Inflammatory macrophage treated with lipopolysaccharide for 1 hour (primary cell): ENCODE results near the gene NCBP2.
A peak's percentile ranks its signal among the peaks of the same experiment; 100 is the strongest.

Experiments used
- DNase-seq, 2 donors: peaks; one replicate each; pipeline ENCODE4 v3.0.0-alpha.2; 2020 to 2022

Gene NCBP2

DNA sequence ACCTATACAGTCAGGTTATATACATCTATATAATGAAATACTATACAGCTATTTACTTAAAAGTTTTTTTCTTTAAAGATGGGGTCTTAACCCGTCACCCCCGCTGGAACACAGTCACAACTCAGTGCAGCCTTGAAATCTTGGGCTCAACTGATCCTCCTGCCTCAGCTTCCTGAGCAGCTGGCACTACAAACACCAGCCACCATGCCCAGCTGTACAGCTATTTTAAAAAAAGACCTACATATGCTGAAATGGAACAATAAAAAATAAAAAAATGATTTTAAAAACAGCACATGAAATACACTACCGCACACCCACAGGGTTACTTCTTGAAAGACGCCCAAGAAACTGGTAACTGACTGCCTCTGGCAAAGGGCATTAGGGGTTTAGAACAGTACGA, 3.8 kb downstream of the NCBP2 start:
- DNase-seq: no peak

DNA sequence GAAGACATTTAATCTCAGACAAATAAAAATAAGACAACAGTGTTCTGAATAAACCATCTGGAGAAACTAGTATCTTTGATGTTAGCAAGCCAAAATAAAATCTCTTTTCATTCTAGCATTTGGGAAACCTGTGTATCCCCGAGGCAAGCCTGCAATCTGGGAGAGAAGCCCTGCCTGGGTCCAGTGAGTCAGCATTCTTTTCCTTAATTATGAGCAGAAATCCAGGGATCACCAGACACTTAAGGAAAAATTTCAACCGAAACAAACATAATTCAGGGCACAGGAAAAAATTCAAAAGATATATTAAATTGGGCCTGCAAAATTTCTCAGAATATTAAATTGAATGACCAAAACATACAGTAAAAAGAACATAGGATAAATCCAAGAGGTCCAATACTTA, 4.2 kb downstream of the NCBP2 start:
- no peak for DNase-seq

DNA sequence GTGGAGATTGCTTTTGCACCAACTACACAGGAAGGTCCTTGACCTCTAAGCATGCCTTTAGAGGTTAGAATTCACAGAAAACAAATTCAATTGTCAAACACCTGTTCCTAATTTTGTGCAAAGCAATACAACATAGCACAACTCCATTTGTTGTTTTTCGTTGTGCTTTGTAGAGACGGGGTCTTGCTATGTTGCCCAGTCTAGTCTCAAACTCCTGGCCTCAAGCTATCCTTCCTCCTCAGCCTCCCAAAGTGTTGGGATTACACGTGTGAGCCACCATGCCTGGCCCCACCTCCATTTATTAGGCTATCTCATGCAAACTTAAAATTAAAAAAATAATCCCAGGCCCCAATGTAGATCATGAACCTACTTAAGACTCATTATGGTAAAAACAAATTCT, 6.0 kb downstream of the NCBP2 start:
- DNase-seq: no peak

DNA sequence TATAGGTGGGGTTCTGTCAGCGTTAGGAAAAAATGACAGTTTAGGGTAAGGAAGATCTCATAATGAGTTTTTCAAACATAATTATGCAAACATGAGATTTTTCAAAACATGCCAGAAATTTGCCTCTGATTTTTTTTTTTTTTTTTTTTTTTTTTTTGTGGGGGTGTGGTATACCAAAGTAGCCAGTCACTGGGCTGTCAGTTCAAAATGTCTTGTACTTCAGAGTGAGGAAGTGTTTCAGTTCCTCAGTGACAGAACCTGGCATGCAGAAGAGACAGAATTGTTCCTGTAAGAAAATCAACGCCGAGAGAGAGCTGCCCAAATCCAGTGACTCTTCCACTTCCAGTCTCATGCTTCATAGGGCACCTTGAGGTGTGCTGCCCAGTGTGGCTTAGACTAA, 9.7 kb downstream of the NCBP2 start:
- peak; percentile 28 to 33 for DNase-seq

DNA sequence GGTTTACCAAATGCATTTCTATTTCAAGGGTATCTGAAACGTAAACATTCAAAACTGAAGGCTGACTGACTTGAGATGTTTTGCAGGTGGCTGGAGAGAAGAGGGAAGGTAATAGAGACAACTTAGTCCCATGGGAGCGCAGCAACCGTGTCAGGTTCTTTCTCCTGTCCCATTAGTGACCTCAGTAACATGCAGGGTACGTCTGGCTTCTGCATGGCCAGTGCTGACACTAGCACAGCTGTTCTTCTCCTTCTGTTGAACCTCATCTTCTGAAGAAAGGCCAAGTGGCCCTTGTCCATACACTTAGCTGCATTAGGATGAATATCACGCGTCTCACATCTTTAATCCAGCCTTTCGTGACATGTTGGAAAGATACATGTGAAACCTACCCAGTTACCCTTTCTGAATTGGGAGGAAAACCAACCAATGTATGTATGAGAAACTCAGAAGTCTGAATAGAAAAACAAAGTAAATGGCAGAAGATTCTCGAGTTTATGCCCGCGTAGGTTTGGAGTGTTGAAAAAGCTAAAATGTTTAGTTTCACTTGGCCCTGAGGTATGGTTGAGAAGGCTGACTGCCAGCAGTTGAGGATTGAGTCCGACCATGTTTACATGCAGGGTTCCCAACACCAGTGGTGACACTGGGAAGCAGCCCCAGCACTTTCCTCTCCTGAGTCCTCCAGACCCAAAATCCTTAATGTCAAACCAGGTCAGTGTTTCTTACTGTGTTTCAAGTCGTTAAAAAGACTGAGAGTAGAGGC, 10.3 kb downstream of the NCBP2 start:
- no peak for DNase-seq

DNA sequence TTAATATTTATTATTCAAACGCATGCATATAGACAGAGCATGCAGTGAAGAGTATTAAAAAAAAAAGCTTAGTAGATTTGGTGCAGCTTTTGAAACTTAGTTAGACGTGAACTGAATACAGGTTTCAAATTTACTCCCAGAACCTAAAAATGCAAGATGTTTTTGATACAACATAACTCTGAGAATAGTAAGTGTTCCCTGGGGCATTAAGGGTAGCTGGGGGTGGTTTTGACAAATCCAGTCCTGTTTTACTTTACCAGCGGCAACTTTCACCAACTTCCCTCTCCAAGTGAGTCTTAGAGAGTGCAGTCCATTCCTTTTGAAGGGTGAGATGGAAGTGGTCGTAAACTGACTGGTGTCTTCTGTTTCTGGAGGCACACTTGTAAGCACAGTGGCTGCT, 11.2 kb downstream of the NCBP2 start:
- DNase-seq: no peak

DNA sequence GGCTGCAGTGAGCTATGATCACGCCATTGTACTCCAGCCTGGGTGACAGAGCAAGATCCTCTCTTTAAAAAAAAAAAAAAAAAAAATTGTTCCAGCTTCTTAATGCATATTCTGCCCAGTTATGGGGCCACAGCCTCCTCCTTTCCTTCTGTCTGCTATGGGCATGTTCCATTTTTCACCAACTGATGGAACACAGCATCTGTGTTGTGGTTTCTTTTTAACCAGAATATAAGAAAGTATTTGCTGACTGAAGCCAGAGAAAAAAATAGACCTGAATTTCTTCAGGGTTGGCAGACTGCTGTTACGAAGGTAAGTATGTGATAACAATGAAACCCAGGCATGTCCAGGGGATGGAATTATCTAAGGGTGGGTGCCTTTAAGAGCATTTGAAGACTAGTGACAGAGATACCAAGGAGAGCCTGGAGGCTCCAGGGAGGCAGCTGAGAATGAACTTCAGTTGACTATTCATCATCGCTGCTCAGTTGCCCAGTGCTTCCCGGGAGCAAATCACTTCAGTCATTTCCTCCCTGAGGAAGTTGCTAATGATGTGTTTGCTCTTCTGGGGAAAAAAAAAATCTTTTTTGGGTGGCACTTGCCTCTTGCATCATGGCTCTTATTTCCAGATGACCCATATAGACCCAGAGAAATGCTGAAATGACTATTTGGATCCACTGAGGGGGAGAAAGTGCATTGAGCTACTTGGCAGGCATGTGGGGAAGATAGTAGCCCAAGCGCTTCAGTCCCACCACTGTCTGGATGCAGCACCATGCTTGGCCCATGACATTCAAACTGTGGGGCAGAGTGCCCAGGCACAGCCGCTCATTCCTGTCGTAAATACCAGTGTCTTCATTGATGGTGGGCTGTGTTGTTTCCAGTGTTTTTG, 14.5 kb downstream of the NCBP2 start:
- no peak for DNase-seq

DNA sequence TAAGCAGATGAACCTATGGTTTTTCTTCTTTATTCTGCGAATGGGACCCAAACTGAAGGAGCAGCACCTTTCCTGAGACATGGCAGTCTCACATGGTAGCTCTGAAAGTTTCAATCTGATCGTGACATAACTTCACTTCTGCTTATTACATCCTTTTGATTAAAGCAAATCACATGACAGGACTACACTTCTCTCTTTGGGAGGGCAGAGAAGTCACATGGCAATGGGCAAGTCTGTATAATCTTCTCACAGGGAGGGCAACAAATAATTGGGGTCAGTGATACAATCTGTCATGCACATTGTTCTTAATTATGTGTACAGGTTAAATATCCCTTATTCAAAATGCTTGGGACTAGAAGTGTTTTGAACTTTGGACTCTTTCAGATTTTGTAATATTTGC, 21.6 kb downstream of the NCBP2 start:
- DNase-seq: peak; percentile 58 to 79

DNA sequence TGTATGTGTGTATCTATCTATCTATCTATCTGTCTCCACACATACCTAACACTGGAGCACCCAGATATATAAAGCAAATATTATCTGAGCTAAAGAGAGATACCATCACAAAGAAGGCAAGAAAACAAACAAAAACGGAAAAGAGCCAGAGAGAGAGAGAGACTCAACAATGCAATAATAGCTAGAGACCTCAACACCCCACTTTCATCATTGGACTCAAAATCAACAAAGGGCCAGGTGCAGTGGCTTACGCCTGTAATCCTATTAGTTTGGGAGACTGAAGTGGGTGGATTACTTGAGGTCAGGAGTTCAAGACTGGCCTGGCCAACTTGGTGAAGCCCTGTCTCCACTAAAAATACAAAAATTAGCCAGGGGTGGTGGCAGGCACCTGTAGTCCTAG, 23.4 kb downstream of the NCBP2 start:
- DNase-seq: no peak

DNA sequence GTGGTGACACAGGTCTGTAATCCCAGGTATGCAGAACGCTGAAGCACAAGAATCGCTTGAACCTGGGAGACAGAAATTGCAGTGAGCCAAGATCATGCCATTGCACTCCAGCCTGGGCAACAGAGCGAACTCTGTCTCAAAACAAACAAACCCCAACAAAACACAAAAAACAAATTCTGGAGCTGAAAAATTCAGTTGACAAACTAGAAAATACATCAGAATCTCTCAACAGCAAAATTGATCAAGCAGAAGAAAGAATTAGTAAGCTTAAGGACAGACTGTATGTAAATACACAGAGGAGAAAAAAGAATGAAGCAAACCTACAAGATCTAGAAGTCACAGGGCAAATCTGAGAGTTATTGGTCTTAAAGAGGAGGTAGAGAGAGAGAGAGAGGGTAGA, 25.3 kb downstream of the NCBP2 start:
- DNase-seq: no peak

DNA sequence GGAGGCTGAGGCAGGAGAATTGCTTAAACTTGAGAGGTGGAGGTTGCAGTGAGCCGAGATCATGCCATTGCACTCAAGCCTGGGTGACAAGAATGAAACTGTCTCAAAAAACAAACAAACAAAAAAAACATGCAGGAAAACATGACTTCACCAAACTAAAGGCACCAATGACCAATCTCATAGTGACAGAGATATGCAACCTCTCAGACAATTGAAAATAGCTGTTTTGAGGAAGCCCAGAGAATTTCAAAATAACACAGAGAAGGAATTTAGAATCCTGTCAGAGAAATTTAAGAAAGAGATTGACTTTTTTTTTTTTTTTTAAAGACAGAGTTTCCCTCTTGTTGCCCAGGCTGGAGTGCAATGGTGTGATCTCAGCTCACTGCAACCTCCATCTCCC, 26.1 kb downstream of the NCBP2 start:
- DNase-seq: peak; percentile 50 to 73

DNA sequence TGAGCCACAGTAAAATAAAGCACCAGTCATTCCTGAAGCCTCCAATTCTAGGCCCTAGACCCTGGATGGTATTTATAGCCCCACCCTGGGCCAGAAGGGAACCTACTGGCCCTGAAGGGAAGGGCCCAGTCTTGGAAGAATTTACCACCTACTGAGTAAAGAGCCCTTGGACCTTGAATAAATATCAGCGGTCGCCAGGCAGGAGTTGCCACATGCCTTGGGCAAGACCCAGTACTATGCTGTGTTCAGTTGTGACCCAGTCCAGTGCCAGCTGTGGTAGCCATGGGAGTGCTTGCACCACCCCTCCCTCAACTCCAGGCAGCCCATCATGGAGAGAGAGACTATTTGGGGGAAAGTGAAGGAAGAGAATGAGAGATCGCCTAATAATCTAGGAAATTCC, 27.0 kb downstream of the NCBP2 start:
- DNase-seq: no peak

DNA sequence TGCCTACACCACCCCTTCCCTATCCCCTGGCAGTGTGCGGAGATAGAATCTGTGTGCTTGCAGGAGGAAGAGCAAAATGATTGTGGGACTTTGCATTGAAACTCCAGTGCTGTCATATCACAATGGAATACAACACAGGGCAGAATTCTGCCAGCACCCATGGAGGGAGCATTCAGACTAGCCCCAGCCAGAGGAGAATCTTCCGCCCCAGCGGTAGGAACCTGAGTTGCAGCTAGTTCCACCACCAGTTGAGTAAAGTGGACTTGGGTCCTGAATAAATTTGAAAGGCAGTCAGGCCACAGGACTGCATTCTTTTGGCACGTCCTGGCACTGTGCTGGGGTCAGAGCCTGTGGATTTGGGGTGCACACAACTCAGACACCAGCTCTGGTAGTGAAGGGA, 27.5 kb downstream of the NCBP2 start:
- no peak for DNase-seq

DNA sequence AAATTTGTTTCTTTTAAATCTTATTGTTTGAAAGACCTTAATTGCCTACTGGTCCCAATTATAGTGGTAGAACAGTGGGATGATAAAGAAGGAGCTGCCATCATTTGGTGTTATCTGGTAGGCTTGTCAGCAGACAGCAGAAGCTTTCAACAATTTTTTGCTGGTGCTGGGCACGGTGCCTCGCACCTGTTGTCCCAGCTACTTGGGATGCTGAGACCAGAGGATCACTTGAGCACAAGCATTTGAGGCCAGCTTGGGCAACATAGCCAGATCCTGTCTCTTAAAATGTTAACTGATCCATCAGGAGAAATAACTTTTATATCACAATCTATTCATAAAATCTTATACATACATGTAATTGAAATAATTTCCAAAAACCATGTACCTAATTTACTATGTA, 38.6 kb downstream of the NCBP2 start:
- DNase-seq: no peak

DNA sequence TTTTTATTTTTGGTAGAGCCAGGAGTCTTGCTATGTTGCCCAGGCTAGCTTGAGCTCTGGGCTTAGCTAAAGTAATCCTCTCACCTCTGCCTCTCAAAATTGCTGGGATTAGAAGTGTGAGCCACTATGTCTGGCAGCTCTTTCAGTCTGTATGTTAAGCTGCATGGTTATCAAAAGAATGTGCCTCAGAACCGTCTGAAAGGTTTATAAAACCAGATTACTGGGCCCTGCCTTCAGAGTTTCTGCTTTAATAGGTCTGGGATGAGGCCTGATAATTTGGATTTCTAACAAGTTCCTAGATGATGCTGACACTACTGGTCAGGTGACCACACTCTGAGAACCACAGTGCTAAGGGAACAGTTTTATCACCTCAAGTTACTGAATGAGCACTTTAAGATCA, 40.0 kb downstream of the NCBP2 start:
- DNase-seq: no peak

DNA sequence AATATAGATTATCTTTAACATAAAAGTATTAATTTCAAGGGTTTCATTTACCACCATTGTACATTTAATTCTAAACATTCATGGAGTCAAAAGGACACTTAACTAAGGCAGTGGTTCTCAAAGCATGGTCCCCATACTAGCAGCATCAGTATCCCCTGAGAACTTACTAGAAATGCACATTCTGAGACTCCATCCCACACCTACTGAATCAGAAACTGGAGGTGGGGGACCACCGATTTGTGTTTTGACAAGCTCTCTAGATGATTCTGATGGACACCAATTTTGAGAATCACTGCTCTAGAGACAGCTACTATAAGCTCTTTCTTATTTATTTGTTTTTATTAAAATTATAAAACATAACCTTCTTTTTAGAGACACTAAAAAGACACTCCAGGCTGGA, 40.6 kb downstream of the NCBP2 start:
- DNase-seq: no peak

DNA sequence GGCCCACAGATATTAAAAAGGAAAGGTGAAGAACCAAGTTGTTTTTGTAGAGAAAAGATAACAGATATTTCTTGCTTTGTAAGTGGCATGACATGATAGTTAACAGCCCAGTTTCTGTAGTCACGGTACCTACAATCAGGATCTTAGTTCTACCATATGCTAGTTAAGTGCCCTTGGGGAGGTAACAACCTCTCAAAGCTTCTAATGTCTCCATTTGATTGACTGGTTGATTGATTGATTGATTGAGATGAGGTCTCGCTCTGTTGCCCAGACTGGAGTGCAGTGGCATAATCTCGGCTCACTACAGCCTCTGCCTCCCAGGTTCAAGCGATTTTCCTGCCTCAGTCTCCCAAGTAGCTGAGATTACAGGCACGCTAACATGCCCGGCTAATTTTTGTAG, 46.1 kb downstream of the NCBP2 start:
- no peak for DNase-seq

DNA sequence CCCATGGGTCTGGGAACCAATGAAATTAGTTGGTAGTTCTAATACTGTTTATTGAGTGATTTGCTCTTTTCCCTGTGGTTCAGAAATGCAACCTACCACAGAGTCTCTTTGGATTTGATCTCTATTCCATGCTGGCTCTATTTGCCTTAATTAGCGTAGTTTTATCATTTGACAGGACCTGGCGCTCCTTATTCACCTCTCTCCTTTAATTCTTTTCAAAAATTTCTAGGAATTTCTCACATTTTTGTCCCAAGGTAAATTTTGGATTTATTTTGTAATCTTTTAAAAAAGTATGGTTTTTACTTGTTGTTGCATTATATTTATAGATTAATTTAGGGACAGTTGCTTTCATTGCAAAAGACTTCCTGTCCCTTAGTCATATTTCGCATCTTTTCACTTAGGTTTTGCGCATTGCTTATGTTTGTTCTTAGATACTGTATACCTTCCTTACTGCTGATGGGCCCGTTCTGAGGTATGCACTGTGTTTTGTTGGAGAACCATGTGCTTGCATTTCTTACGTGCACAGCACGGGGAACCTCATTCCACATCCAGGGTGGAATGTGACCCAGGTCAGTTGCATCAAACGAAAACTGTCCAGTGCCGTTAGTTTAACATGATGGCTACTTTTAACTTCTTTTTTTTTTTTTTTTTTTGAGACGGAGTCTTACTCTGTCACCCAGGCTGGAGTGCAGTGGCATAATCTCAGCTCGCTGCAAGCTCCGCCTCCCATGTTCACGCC, 47.6 kb downstream of the NCBP2 start:
- DNase-seq: no peak

DNA sequence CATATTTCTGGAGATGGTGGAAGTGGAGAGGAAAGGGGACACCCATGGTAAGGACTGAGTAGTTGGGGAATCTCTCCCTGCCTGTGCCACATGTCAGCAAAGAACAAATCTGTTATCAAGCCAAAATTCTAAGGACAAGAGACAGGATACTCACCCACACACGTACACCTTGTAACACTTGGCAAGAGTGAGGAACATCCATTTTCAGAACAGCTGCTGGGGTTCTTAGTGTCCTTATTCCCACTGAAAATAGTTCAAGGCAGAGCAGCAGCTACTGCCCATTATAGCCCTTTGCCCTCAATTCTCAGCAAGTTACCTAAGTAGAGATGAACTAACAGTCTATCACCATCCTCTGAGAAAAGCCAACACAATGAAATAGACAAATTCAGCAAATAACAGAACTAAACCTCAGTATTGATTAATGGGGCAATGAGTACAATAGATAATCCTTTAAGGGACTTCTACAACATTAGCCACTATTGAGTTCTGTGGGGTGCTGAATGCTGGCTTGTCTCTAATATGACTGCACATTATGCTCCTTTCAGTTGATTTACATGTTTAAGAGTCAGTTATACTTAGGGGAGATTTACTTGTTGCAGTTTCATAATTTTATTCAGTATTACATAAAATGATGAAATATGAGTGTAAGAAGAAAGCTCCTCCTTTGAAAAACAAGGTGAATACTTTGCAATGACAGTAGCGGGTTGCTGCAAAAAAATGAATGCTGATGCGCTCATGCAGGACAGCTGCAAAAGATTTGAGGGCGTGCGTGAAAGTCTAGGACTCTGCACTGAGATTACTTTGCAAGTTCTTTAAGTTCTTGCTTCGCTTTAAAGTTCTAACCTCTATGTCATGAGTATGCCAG, 52.3 kb downstream of the NCBP2 start:
- DNase-seq: no peak

DNA sequence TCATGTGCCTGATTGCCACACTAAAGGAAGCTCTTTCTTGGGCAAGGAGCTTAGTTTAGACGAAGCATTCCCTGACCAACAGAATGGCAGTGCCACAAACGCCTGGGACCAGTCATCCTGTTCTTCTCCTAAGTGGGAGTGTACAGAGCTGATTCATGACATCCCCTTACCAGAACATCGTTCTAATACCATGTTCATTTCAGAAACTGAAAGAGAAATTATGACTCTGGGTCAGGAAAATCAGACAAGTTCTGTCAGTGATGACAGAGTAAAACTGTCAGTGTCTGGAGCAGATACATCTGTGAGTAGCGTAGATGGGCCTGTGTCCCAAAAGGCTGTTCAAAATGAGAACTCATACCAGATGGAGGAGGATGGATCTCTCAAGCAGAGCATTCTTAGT, 56.2 kb downstream of the NCBP2 start:
- DNase-seq: peak; percentile 18 to 68
